Breast epithelium (tissue), 4 donors: Measurements from ENCODE around the gene NEK11. TPM values are rescaled to one million over a fixed set of nuclear protein-coding genes. Genes with fewer than 3 reads are reported as not detected.

Source experiments
- DNase-seq, 2 donors: peaks; one replicate each; pipeline ENCODE4 v3.0.0-alpha.2; 2019; ENCODE audit warnings: low spot score in 2 of 2
- H3K27ac ChIP-seq, 2 donors: fragments of 200-600 bp; sonication (generic) in 1 of 2; one replicate each; pipeline ENCODE4 v1.5.1; 2016 to 2019; ENCODE audit warnings: mild to moderate bottlenecking in 1 of 2
- H3K27me3 ChIP-seq, 2 donors: fragments of 200-600 bp; sonication (generic) in 1 of 2; one replicate each; pipeline versions ENCODE4 v1.5.1 to v1.6.0; 2017 to 2019; ENCODE audit warnings: control low read depth in 1 of 2, mild to moderate bottlenecking in 1 of 2
- H3K36me3 ChIP-seq: fragments of 200-600 bp; one replicate; pipeline ENCODE4 v1.5.1; 2019
- H3K4me1 ChIP-seq, 2 donors: fragments of 200-600 bp; sonication (generic); one replicate each; pipeline ENCODE4 v1.5.1; 2016 to 2019; ENCODE audit warnings: control low read depth in 1 of 2
- H3K4me3 ChIP-seq, 3 donors: fragments of 200-600 bp; sonication (generic); 1 replicate in 2 of 3; 2 replicates in 1 of 3; pipeline ENCODE4 v1.5.1; 2016 to 2019; ENCODE audit warnings: mild to moderate bottlenecking in 3 of 3, moderate library complexity in 2 of 3
- H3K9me3 ChIP-seq, 2 donors: fragments of 200-600 bp; sonication (generic) in 1 of 2; one replicate each; pipeline ENCODE4 v1.5.1; 2016 to 2019; ENCODE audit warnings: control low read depth in 1 of 2
- CTCF ChIP-seq, 3 donors: fragments of 450-650 bp; IDR thresholded peaks; one replicate each; pipeline ENCODE4 v1.5.1; 2016 to 2017; ENCODE audit warnings: antibody characterized with exemption in 3 of 3, mild to moderate bottlenecking in 3 of 3, moderate library complexity in 3 of 3
- POLR2A ChIP-seq: fragments of 450-650 bp; IDR thresholded peaks from one replicate; pipeline ENCODE4 v1.6.1; 2016; ENCODE audit warnings: antibody characterized with exemption, mild to moderate bottlenecking, moderate library complexity
- POLR2AphosphoS5 ChIP-seq, 3 donors: sonication (generic); formaldehyde crosslinking; IDR thresholded peaks; one replicate each; pipeline ENCODE4 v1.6.1; 2017; ENCODE audit warnings: antibody characterized with exemption in 3 of 3
- intact Hi-C: fragments of 100-400 bp; cut with DNase I; formaldehyde crosslinking; loops from one replicate; pipeline ENCODE4 v1.15.1; 2023; ENCODE audit warnings: low total_unique reads
- total RNA-seq, 3 donors: library from RNA; depleted of rRNA; stranded (reverse); fragments of >200 nt; gene quantifications; one replicate each; pipeline ENCODE4 v1.1.0, GENCODE V29; 2016

Gene NEK11
- total RNA-seq, 3 donors from 2014 or later, result 7.4 to 18.3 (median 16.4) TPM

- H3K27ac ChIP-seq, result no peak overlapping the region
Observed at GRCh38 chr3:131277836-131278497, 251.3 kb downstream of the NEK11 start.

GRCh38 chr3:131279577-131279976 is 252.9 kb downstream of the NEK11 start:
- intact Hi-C loops, result no loop called here
- no peaks in the 10 kb centered on the region for H3K36me3 ChIP-seq
- TF ChIP-seq POLR2AphosphoS5 (IDR thresholded peaks at IDR 0.05), result no peak
- no peak for TF ChIP-seq CTCF (IDR thresholded peaks at IDR 0.05)
- TF ChIP-seq POLR2A, result no peak
- H3K4me3 ChIP-seq, result no peak overlapping the region
- H3K27me3 ChIP-seq, result no peaks in the 10 kb centered on the region
- H3K9me3 ChIP-seq, result no peaks in the 10 kb centered on the region
- DNase-seq, result no peak
- no peak overlapping the region for H3K27ac ChIP-seq
- no peaks in the 10 kb centered on the region for H3K4me1 ChIP-seq

More at GRCh38 chr3:131277836-131278497, 251.3 kb downstream of the NEK11 start:
- intact Hi-C loops, result no loop called here
- DNase-seq, result no peak
- H3K4me3 ChIP-seq, result no peak overlapping the region
- H3K9me3 ChIP-seq, result no peaks in the 10 kb centered on the region
- H3K27me3 ChIP-seq, result no peaks in the 10 kb centered on the region
- H3K4me1 ChIP-seq, result no peaks in the 10 kb centered on the region
- TF ChIP-seq POLR2AphosphoS5 (IDR thresholded peaks at IDR 0.05) (no peak), CTCF (IDR thresholded peaks at IDR 0.05) (no peak), POLR2A (no peak)
- H3K36me3 ChIP-seq, result no peaks in the 10 kb centered on the region

GRCh38 chr3:131282379-131282778 is 255.7 kb downstream of the NEK11 start:
- intact Hi-C loops, result no loop called here
- no peak overlapping the region for H3K27ac ChIP-seq

GRCh38 chr3:131282967-131283366 is 256.3 kb downstream of the NEK11 start:
- H3K9me3 ChIP-seq, result no peaks in the 10 kb centered on the region
- no peak overlapping the region for H3K4me3 ChIP-seq
- no peaks in the 10 kb centered on the region for H3K4me1 ChIP-seq
- no peak for DNase-seq
- TF ChIP-seq POLR2AphosphoS5 (IDR thresholded peaks at IDR 0.05) (no peak), CTCF (IDR thresholded peaks at IDR 0.05) (no peak), POLR2A (no peak)
- H3K36me3 ChIP-seq, result no peaks in the 10 kb centered on the region
- H3K27ac ChIP-seq, result no peak overlapping the region
- H3K27me3 ChIP-seq, result no peaks in the 10 kb centered on the region
- intact Hi-C loops, result no loop called here

More at GRCh38 chr3:131282379-131282778, 255.7 kb downstream of the NEK11 start:
- H3K4me3 ChIP-seq, result no peak overlapping the region
- no peak for TF ChIP-seq CTCF (IDR thresholded peaks at IDR 0.05)
- no peak for TF ChIP-seq POLR2AphosphoS5 (IDR thresholded peaks at IDR 0.05)
- no peak for TF ChIP-seq POLR2A
- DNase-seq, result no peak
- no peaks in the 10 kb centered on the region for H3K9me3 ChIP-seq
- H3K27me3 ChIP-seq, result no peaks in the 10 kb centered on the region
- H3K4me1 ChIP-seq, result no peaks in the 10 kb centered on the region
- no peaks in the 10 kb centered on the region for H3K36me3 ChIP-seq

- H3K4me3 ChIP-seq, result no peak overlapping the region
- H3K36me3 ChIP-seq, result no peaks in the 10 kb centered on the region
- no peak overlapping the region for H3K27ac ChIP-seq
- no peaks in the 10 kb centered on the region for H3K4me1 ChIP-seq
- H3K27me3 ChIP-seq, result no peaks in the 10 kb centered on the region
- TF ChIP-seq CTCF (IDR thresholded peaks at IDR 0.05) (no peak), POLR2AphosphoS5 (IDR thresholded peaks at IDR 0.05) (no peak), POLR2A (no peak)
- no peak for DNase-seq
- H3K9me3 ChIP-seq, result no peaks in the 10 kb centered on the region
- intact Hi-C loops, result no loop called here
Observed at GRCh38 chr3:131283862-131284261, 257.2 kb downstream of the NEK11 start.
